ENCODE data around the gene PDGFRB. TPM values are rescaled to one million over a fixed set of nuclear protein-coding genes. Genes with fewer than 3 reads are reported as not detected.

Gene PDGFRB
- total and polyA plus RNA-seq, 4 donors, result 5.2 to 13.1 (median 8.3) TPM

DNA sequence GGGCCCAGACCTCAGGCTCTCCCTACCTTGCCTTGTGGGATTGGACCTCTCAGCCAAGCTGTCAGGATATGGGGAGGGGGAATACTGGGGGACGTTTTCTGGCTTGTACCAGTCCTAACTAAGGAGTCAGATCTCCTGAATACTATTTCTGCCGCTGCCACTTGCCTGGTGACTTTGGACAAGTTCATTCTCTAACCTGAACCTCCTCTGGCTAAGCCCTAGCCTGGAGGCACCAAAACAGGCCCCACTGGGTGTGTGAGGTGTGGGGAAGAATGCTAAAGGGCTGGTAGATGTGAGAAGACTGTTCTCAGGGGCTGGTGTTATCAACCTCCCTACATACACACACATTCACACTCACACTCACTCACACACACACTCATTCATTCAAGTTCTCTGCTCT lies 35.3 kb upstream of the PDGFRB start:
- Histone ChIP-seq H3K9ac (ENCODE audit: low read depth in 1 of 2, low read length in 2 of 2) (no peak overlapping the region), H3K9me3 (ENCODE audit: control insufficient read depth in 4 of 4, low read length in 3 of 4) (no peaks in the 10 kb centered on the region), H3K4me1 (ENCODE audit: control insufficient read depth in 4 of 4, insufficient read depth in 4 of 4, low read length in 3 of 4) (peaks cover 0 to 14% (median 6%) of the 10 kb centered on the region in 4 donors), H3K27me3 (ENCODE audit: control insufficient read depth in 4 of 4, insufficient read depth in 4 of 4, low read length in 3 of 4) (peaks cover 0 to 5% (median 0%) of the 10 kb centered on the region in 4 donors), H3K36me3 (ENCODE audit: control insufficient read depth in 4 of 4, insufficient read depth in 3 of 4, low read depth in 1 of 4, low read length in 3 of 4) (no peaks in the 10 kb centered on the region), H3K4me3 (ENCODE audit: low read depth in 1 of 3, low read length in 3 of 3) (no peak overlapping the region), H3K27ac (ENCODE audit: low read depth in 1 of 2, low read length in 2 of 2) (no peak overlapping the region)
- 55% methylated on average over 2 of the region's 2 CpGs for WGBS
- DNase-seq (ENCODE audit: low spot score), result no peak
- no peak for TF ChIP-seq YY1 (IDR thresholded peaks at IDR 0.05)
- no peak for TF ChIP-seq RXRA (IDR thresholded peaks at IDR 0.05)
- TF ChIP-seq GABPA (IDR thresholded peaks at IDR 0.05 in 1 of 2, conservative IDR thresholded peaks at IDR 0.05 in 1 of 2), result no peak
- no peak for TF ChIP-seq HNF4G (IDR thresholded peaks at IDR 0.05)
- TF ChIP-seq NR2F2 (IDR thresholded peaks at IDR 0.05), result no peak
- TF ChIP-seq, protein P1, sequence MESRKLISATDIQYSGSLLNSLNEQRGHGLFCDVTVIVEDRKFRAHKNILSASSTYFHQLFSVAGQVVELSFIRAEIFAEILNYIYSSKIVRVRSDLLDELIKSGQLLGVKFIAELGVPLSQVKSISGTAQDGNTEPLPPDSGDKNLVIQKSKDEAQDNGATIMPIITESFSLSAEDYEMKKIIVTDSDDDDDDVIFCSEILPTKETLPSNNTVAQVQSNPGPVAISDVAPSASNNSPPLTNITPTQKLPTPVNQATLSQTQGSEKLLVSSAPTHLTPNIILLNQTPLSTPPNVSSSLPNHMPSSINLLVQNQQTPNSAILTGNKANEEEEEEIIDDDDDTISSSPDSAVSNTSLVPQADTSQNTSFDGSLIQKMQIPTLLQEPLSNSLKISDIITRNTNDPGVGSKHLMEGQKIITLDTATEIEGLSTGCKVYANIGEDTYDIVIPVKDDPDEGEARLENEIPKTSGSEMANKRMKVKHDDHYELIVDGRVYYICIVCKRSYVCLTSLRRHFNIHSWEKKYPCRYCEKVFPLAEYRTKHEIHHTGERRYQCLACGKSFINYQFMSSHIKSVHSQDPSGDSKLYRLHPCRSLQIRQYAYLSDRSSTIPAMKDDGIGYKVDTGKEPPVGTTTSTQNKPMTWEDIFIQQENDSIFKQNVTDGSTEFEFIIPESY (IDR thresholded peaks at IDR 0.05), result no peak
- TF ChIP-seq, protein P2, sequence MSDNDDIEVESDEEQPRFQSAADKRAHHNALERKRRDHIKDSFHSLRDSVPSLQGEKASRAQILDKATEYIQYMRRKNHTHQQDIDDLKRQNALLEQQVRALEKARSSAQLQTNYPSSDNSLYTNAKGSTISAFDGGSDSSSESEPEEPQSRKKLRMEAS (IDR thresholded peaks at IDR 0.05), result no peak
- no peak for TF ChIP-seq RAD21 (IDR thresholded peaks at IDR 0.05)
- no peak for TF ChIP-seq TAF1 (conservative IDR thresholded peaks at IDR 0.05)
- TF ChIP-seq, protein P3, sequence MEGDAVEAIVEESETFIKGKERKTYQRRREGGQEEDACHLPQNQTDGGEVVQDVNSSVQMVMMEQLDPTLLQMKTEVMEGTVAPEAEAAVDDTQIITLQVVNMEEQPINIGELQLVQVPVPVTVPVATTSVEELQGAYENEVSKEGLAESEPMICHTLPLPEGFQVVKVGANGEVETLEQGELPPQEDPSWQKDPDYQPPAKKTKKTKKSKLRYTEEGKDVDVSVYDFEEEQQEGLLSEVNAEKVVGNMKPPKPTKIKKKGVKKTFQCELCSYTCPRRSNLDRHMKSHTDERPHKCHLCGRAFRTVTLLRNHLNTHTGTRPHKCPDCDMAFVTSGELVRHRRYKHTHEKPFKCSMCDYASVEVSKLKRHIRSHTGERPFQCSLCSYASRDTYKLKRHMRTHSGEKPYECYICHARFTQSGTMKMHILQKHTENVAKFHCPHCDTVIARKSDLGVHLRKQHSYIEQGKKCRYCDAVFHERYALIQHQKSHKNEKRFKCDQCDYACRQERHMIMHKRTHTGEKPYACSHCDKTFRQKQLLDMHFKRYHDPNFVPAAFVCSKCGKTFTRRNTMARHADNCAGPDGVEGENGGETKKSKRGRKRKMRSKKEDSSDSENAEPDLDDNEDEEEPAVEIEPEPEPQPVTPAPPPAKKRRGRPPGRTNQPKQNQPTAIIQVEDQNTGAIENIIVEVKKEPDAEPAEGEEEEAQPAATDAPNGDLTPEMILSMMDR (IDR thresholded peaks at IDR 0.05; ENCODE audit: low read depth, low read length, missing input control), result no peak
- TF ChIP-seq, protein P4, sequence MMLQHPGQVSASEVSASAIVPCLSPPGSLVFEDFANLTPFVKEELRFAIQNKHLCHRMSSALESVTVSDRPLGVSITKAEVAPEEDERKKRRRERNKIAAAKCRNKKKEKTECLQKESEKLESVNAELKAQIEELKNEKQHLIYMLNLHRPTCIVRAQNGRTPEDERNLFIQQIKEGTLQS (IDR thresholded peaks at IDR 0.05), result no peak
- TF ChIP-seq JUND (IDR thresholded peaks at IDR 0.05), result no peak
- TF ChIP-seq SP1 (IDR thresholded peaks at IDR 0.05), result no peak
- no peak for TF ChIP-seq HNF4A (conservative IDR thresholded peaks at IDR 0.05)
- TF ChIP-seq EGR1 (IDR thresholded peaks at IDR 0.05; ENCODE audit: low read depth in 2 of 2), result no peak

DNA sequence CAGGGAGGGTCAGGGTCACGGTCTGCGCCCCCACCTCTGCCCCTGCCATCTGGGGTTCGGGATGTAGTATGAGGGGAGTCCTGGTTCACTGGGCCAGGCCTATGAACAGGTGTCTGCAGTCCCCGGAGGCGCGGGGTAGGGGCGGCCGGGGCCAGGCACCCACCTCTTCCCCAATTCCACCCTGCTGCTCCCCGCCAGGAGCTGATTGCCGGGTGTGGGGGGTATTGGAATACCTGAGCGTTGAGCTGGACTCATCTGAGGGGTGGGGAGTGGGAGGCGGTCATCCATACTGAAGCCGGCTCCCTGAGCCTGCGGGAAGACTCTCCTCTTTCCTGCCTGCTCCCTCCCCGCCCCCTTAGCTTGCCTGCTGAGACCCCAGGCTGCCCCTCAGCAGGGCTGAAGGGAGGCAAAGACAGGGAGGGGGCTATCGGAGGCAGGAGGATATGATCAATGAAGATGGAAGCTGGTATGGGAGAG lies 34.9 kb upstream of the PDGFRB start:
- TF ChIP-seq, protein P1 (IDR thresholded peaks at IDR 0.05), result no peak
- no peak for TF ChIP-seq NR2F2 (IDR thresholded peaks at IDR 0.05)
- no peak for TF ChIP-seq HNF4A (conservative IDR thresholded peaks at IDR 0.05)
- TF ChIP-seq RAD21 (IDR thresholded peaks at IDR 0.05), result no peak
- no peak for TF ChIP-seq SP1 (IDR thresholded peaks at IDR 0.05)
- TF ChIP-seq, protein P5, sequence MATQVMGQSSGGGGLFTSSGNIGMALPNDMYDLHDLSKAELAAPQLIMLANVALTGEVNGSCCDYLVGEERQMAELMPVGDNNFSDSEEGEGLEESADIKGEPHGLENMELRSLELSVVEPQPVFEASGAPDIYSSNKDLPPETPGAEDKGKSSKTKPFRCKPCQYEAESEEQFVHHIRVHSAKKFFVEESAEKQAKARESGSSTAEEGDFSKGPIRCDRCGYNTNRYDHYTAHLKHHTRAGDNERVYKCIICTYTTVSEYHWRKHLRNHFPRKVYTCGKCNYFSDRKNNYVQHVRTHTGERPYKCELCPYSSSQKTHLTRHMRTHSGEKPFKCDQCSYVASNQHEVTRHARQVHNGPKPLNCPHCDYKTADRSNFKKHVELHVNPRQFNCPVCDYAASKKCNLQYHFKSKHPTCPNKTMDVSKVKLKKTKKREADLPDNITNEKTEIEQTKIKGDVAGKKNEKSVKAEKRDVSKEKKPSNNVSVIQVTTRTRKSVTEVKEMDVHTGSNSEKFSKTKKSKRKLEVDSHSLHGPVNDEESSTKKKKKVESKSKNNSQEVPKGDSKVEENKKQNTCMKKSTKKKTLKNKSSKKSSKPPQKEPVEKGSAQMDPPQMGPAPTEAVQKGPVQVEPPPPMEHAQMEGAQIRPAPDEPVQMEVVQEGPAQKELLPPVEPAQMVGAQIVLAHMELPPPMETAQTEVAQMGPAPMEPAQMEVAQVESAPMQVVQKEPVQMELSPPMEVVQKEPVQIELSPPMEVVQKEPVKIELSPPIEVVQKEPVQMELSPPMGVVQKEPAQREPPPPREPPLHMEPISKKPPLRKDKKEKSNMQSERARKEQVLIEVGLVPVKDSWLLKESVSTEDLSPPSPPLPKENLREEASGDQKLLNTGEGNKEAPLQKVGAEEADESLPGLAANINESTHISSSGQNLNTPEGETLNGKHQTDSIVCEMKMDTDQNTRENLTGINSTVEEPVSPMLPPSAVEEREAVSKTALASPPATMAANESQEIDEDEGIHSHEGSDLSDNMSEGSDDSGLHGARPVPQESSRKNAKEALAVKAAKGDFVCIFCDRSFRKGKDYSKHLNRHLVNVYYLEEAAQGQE (IDR thresholded peaks at IDR 0.05), result no peak
- TF ChIP-seq, protein P2 (IDR thresholded peaks at IDR 0.05), result no peak
- no peak for TF ChIP-seq EGR1 (IDR thresholded peaks at IDR 0.05; ENCODE audit: low read depth in 2 of 2)
- no peak for TF ChIP-seq JUND (IDR thresholded peaks at IDR 0.05)
- no peak for TF ChIP-seq RXRA (IDR thresholded peaks at IDR 0.05)
- Histone ChIP-seq H3K4me1 (ENCODE audit: control insufficient read depth in 4 of 4, insufficient read depth in 4 of 4, low read length in 3 of 4) (peaks cover 4 to 18% (median 10%) of the 10 kb centered on the region in 4 donors), H3K9me3 (ENCODE audit: control insufficient read depth in 4 of 4, low read length in 3 of 4) (no peaks in the 10 kb centered on the region), H3K9ac (ENCODE audit: low read depth in 1 of 2, low read length in 2 of 2) (no peak overlapping the region), H3K4me3 (ENCODE audit: low read depth in 1 of 3, low read length in 3 of 3) (no peak overlapping the region), H3K27me3 (ENCODE audit: control insufficient read depth in 4 of 4, insufficient read depth in 4 of 4, low read length in 3 of 4) (peaks cover 0 to 5% (median 0%) of the 10 kb centered on the region in 4 donors), H3K36me3 (ENCODE audit: control insufficient read depth in 4 of 4, insufficient read depth in 3 of 4, low read depth in 1 of 4, low read length in 3 of 4) (no peaks in the 10 kb centered on the region), H3K27ac (ENCODE audit: low read depth in 1 of 2, low read length in 2 of 2) (no peak overlapping the region)
- no peak for DNase-seq (ENCODE audit: low spot score)
- 60% methylated on average over 16 of the region's 16 CpGs for WGBS
